NCI-H2227 (cell line): ENCODE data around the gene ISM1.

ENCODE experiments used
- DNase-seq: peaks from one replicate; lab custom pipeline; 2025; ENCODE audit not compliant: unreplicated experiment; lab: John Stamatoyannopoulos, UW

Gene ISM1

DNA sequence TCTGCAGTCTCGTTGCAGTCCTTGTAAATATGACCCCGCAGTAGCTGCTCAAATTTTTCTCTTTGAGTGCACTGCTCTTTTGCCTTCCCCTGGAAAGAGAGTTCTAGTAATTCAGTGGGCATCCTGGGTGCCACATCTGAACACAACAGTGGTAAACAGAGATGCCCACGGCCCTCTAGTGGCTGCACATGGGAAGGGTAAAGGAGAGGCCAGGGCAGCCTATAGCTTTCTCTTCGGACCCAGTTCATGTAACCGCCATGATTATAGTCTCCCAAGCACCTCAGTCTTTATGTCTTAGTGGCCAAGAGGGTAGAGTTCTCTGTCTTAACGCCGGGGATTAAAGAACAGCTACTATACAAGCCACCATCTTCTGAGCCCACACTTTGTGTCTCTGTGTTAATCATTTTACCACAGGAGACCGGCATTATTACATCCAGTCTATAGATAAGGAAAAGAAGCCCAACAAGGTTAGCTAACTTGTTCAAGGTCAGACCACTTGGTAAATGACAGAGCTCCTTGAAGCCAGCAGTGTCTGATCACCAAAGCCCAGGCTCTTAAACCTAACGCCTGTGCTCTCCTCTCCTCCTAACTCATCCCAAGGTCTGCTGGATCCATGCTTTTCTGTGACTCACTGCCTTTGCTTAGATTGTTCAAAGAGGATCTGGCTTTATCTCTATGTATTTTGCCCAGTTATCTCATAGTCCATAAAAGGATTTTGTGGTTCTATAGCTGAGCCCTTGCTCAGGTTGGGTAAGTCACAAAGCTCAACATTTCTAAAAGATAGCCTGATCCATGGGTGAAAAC is 81.8 kb downstream of the ISM1 start:
- DNase-seq: peak; percentile 35

GRCh38 chr20:13305284-13305683 is 84.2 kb downstream of the ISM1 start:
- no peak for DNase-seq

GRCh38 chr20:13307562-13308163 is 86.6 kb downstream of the ISM1 start:
- no peak for DNase-seq

GRCh38 chr20:13312300-13312699 is 91.2 kb downstream of the ISM1 start:
- DNase-seq: no peak

- DNase-seq: no peak
Observed at GRCh38 chr20:13313201-13313600, 92.1 kb downstream of the ISM1 start.

DNA sequence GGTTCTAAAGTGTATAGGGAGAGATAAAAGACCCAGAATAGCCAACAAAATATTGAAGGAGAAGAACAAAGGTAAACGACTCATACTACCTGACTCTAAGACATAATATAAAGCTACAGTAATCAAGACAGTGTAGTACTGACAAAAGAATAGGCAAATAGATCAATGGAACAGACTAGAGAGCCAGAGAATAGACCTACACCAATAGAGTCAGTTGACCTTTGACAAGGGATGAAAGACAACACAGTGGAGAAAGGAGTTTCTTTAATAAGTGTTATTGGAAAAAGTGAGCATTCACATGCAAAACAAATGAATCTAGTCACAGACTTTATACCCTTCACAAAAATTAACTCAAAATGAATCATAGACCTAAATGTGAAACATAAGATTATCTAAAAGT is 96.4 kb downstream of the ISM1 start:
- no peak for DNase-seq

GRCh38 chr20:13318871-13319521 is 97.9 kb downstream of the ISM1 start:
- DNase-seq: no peak

- no peak for DNase-seq
Observed at GRCh38 chr20:13320702-13321101, 99.6 kb downstream of the ISM1 start.

GRCh38 chr20:13321416-13321815 is 100.3 kb downstream of the ISM1 start:
- DNase-seq: no peak

DNA sequence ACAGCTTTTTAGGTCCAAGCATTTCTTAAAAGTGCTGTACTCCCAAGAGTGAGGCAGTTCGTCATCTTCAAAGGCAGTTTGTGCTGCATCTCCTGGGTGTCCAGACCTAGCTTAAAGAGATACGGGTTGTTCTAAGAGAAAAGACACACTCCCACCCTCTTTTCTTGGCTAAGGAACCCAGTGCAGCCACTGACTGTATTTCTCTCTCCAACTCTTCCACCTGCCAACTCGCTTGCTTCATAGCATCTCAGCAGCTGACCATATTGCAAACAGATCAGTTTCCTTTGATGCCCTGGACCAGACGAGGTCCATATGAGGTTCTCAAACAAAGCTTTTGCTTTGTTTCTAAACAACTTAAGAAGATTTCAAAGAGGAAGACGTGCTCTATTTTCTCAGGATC is 101.1 kb downstream of the ISM1 start:
- no peak for DNase-seq

DNA sequence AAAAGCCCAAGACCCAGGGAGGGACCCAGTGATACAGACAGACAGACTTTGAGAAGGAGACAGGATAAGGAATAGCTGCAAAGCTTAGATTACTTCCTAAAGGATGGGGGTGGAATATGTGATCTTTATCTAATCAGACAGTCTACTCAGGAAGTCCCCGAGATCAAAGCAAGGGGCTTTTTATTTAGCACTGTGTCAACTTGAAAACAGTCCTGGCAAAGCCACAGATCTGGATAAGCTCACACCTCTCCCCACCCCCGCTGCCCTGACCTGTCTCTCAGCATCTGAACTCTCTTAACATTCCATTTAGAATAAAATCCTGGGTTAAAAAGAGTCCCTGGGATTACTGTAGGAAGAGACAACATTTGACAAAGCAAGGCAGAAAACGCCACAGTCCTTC is 101.5 kb downstream of the ISM1 start:
- no peak for DNase-seq

DNA sequence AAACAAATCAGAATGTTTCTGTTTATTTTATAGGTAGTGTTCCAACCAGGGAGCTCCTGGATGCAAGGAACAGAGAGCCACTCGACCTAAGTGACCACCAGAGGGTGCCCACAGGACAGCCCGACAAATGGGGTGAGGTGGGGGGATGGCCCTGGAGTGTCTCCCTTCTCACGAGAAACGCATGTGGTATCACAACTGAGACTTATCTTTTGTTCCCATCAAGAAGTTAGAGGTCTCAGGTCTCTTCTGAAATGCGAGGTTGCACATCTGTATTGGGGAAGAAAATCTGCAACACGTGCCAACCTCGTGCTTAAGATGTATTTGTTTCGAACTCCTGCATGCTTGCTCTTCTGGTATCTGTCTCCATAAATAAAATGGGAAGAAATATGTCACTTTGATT is 104.0 kb downstream of the ISM1 start:
- DNase-seq: peak; percentile 7

- no peak for DNase-seq
Observed at GRCh38 chr20:13325796-13326340, 104.8 kb downstream of the ISM1 start.

GRCh38 chr20:13331536-13331935 is 110.5 kb downstream of the ISM1 start:
- no peak for DNase-seq

DNA sequence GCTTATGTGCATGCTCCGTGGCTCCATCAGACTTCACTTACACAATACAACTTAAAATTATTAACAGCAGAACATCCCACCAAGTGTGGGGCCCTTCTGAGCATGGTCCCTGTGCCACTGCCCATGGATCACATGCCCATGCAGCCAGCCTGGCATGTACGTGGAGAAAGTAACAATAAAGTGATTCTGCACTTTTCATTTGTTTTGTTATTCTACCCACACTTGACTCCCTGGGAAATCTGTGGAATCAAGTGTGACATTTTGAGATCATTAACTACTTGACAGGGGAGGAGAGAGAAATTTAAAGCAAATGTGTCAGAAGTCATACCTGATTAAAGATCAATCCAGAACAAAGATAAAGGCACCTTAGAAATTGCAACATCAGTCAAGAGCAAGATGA is 112.0 kb downstream of the ISM1 start:
- no peak for DNase-seq

DNA sequence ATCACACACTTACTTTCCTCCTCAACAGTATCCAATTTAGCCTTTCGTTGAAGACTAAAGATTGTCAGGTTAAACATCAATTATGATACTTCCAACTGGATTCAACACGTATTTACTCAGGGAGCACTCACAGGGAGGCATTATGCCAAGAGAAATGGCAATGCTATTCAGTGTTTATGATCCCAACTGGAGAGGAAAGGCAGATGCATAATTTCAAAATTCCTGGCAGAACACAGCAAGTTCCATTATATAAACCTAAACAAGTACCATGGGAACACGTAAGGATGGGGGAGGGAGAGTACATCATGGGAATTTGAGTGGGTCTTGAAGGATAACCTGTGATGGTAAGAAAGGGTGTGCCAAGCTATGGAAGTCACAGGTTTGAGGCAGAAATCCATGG is 112.7 kb downstream of the ISM1 start:
- peak; percentile 17 for DNase-seq

GRCh38 chr20:13336308-13337089 is 115.4 kb downstream of the ISM1 start:
- DNase-seq: no peak

DNA sequence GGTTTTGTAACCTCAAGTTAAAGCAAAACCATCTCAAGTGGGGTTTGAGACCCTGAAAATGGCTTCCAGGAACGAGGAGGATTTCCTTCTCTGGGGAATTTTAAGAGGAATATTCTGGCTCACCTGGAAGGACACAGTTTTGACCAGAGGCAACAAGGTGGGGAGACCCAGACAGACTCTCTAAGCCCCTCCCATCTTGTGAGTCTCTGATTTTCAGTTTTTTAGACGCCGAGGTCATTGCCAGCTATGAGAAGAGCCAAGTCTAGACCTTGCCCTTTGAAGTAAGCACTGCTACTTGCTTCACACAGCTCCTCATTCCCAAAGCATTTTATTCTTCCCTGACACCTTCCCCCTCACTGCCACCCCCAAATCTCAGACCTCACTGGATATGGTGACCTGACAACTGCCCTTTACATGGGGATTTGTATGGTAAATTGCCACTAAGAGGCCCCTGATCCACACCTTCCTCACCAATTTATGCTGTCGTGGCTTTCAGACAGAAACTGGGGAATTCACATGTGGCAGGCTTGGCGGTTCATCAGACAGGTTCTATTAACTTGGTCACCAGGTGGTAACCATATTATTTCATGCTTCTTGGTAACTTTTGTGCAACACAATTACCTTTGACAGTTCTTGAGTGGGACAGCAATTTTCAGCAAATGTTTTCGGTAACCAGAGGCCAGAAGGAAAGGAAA is 116.2 kb downstream of the ISM1 start:
- no peak for DNase-seq

DNA sequence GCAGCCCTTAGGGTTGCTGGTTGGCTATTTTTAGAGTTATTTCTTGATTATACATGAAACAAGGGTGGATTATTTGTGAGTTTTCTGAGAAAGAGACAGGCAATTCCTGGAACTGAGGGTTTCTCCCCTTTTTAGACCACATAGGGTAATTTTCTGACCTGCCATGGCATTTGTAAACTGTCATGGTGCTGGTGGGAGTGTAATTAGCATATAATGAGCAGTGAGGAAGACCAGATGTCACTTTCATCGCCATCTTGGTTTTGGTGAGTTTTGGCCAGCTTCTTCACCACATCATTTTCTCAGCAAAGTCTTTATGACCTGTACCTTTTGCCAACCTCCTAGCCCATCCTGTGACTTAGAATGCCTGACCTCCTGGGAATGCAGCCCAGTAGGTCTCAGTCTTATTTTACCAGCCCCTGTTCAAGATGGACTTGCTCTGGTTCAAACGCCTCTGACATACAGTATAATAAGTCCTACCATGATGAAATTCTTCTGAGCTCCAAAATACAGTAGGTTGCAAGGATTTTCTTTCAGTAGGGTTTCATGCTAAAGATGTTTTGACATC is 117.1 kb downstream of the ISM1 start:
- no peak for DNase-seq

- DNase-seq: no peak
Observed at GRCh38 chr20:13338999-13339411, 117.9 kb downstream of the ISM1 start.
